Measurements from ENCODE around the gene CTDSP1. TPM values are rescaled to one million over a fixed set of nuclear protein-coding genes. Genes with fewer than 3 reads are reported as not detected.

The CTDSP1 gene
- polyA plus RNA-seq, 3 donors, result 46.4 to 258 (median 49.9) TPM

DNA sequence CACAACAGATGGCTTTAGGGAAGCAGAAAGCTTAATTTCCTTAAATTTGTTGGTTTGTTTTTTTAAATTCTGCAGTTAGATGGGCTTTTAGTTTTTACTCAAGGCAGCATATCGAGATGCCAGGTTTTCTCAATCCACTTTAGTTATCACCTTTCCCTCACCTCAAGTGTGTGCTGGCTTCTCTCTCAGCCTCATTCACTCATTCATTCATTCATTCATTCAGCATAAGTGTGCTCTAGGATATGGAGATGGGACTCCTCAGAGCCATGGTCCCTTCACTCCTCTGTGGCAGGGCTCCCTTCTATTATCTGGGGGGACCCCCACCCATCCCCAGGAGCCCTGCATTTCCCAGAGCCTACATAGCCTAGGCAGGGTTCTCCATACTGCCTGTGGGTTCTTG, 38.3 kb downstream of the CTDSP1 start:
- H3K36me3 ChIP-seq (replicated peaks in 1 of 2; ENCODE audit: control insufficient read depth in 1 of 2, insufficient read depth in 2 of 2, low read length in 2 of 2), result no peaks in the 10 kb centered on the region
- H2AFZ ChIP-seq (ENCODE audit: insufficient read depth, low read depth, low read length, poor library complexity, severe bottlenecking), result no peak overlapping the region
- Mint-ChIP-seq H3K27me3 (ENCODE audit: low read depth in 3 of 3) (peaks cover 0 to 1% (median 0%) of the 10 kb centered on the region in 3 donors), H3K4me3 (no peak overlapping the region), H3K9me3 (no peaks in the 10 kb centered on the region), H3K4me1 (peaks cover 15% of the 10 kb centered on the region), H3K27ac (peak overlapping the region in 1 of 7 donors; percentile 45), H3K36me3 (no peaks in the 10 kb centered on the region)
- TF ChIP-seq CTCF (IDR thresholded peaks at IDR 0.05), result no peak
- intact Hi-C loops (cut with micrococcal nuclease), result no loop called here
- H3K4me2 ChIP-seq (replicated peaks; ENCODE audit: extremely low read depth, low read length, poor library complexity, severe bottlenecking), result no peak overlapping the region
- H3K79me2 ChIP-seq (ENCODE audit: insufficient read depth, low read length), result no peaks in the 10 kb centered on the region
- H3K4me1 ChIP-seq (ENCODE audit: control insufficient read depth in 1 of 2, insufficient read depth in 2 of 2, low read length in 2 of 2), result peaks cover 6 to 11% of the 10 kb centered on the region in 2 donors
- no peak overlapping the region for H3K27ac ChIP-seq (ENCODE audit: low read depth in 1 of 2, low read length in 2 of 2)
- no peaks in the 10 kb centered on the region for H3K9me3 ChIP-seq (replicated peaks in 1 of 2; ENCODE audit: control insufficient read depth in 1 of 2, insufficient read depth in 1 of 2, low read length in 2 of 2)
- H3K9ac ChIP-seq (ENCODE audit: insufficient read depth, low read length, poor library complexity, severe bottlenecking), result no peak overlapping the region
- H3K27me3 ChIP-seq (ENCODE audit: control insufficient read depth in 2 of 2, insufficient read depth in 2 of 2, low read length in 2 of 2), result no peaks in the 10 kb centered on the region
- WGBS (ENCODE audit: insufficient coverage), result no CpG with 5 or more reads among the region's 1 CpG
- H3K4me3 ChIP-seq (replicated peaks in 1 of 3; ENCODE audit: low read depth in 2 of 3, low read length in 3 of 3), result no peak overlapping the region
- no peaks in the 10 kb centered on the region for H4K20me1 ChIP-seq (ENCODE audit: insufficient read depth, low read length)
- DNase-seq, result no peak

- H3K27ac Mint-ChIP-seq, result peak overlapping the region in 2 of 7 donors; percentile 30 to 38
- no peaks in the 10 kb centered on the region for H3K27me3 ChIP-seq (ENCODE audit: control insufficient read depth in 2 of 2, insufficient read depth in 2 of 2, low read length in 2 of 2)
- no peak overlapping the region for H3K4me3 ChIP-seq (replicated peaks in 1 of 3; ENCODE audit: low read depth in 2 of 3, low read length in 3 of 3)
- H3K36me3 Mint-ChIP-seq, result no peaks in the 10 kb centered on the region
- DNase-seq, result peak in 1 of 3 donors; percentile 7
- peaks cover 0 to 1% (median 0%) of the 10 kb centered on the region in 3 donors for H3K27me3 Mint-ChIP-seq (ENCODE audit: low read depth in 3 of 3)
- no peaks in the 10 kb centered on the region for H3K9me3 Mint-ChIP-seq
- no peaks in the 10 kb centered on the region for H4K20me1 ChIP-seq (ENCODE audit: insufficient read depth, low read length)
- no peak overlapping the region for H3K4me3 Mint-ChIP-seq
- H3K4me2 ChIP-seq (replicated peaks; ENCODE audit: extremely low read depth, low read length, poor library complexity, severe bottlenecking), result no peak overlapping the region
- intact Hi-C loops (cut with micrococcal nuclease), result no loop called here
- no peaks in the 10 kb centered on the region for H3K79me2 ChIP-seq (ENCODE audit: insufficient read depth, low read length)
- H3K36me3 ChIP-seq (replicated peaks in 1 of 2; ENCODE audit: control insufficient read depth in 1 of 2, insufficient read depth in 2 of 2, low read length in 2 of 2), result no peaks in the 10 kb centered on the region
- no peak for TF ChIP-seq CTCF (IDR thresholded peaks at IDR 0.05)
- H3K9ac ChIP-seq (ENCODE audit: insufficient read depth, low read length, poor library complexity, severe bottlenecking), result peak overlapping the region; percentile 18
- H2AFZ ChIP-seq (ENCODE audit: insufficient read depth, low read depth, low read length, poor library complexity, severe bottlenecking), result no peak overlapping the region
- no peak overlapping the region for H3K27ac ChIP-seq (ENCODE audit: low read depth in 1 of 2, low read length in 2 of 2)
- H3K9me3 ChIP-seq (replicated peaks in 1 of 2; ENCODE audit: control insufficient read depth in 1 of 2, insufficient read depth in 1 of 2, low read length in 2 of 2), result no peaks in the 10 kb centered on the region
- 67% methylated on average over 3 of the region's 4 CpGs for WGBS (ENCODE audit: insufficient coverage)
- H3K4me1 Mint-ChIP-seq, result peaks cover 15% of the 10 kb centered on the region
- peaks cover 6 to 11% of the 10 kb centered on the region in 2 donors for H3K4me1 ChIP-seq (ENCODE audit: control insufficient read depth in 1 of 2, insufficient read depth in 2 of 2, low read length in 2 of 2)
Measured at GRCh38 chr2:218438596-218438995, 38.9 kb downstream of the CTDSP1 start.
